ENCODE results near the gene ITGA6. TPM values are rescaled to one million over a fixed set of nuclear protein-coding genes. Genes with fewer than 3 reads are reported as not detected.
"Not testable (repeated sequence)": the region's sequence is repeated elsewhere in the genome, so short reads cannot be mapped to it uniquely, and the experiment has no call there.

The ITGA6 gene
- total RNA-seq, 4 donors from 2014 or later: 34.8 to 66.6 (median 52.7) TPM

- no peaks in the 10 kb centered on the region for H3K9me3 ChIP-seq
These were observed 88.9 kb downstream of the ITGA6 start for GRCh38 chr2:172516299-172516698.

GRCh38 chr2:172518995-172519394, 91.6 kb downstream of the ITGA6 start:
- H3K4me1 ChIP-seq: no peaks in the 10 kb centered on the region
- no peak overlapping the region for H3K27ac ChIP-seq
- no peaks in the 10 kb centered on the region for H3K27me3 ChIP-seq
- no peak for TF ChIP-seq CTCF (IDR thresholded peaks at IDR 0.05)
- no peak for TF ChIP-seq POLR2A (IDR thresholded peaks at IDR 0.05)
- H3K4me3 ChIP-seq (replicated peaks in 1 of 3): no peak overlapping the region
- intact Hi-C loops (cut with DNase I): no loop called here
- H3K9me3 ChIP-seq: no peaks in the 10 kb centered on the region
- no peaks in the 10 kb centered on the region for H3K36me3 ChIP-seq
- no peak for DNase-seq

More at GRCh38 chr2:172516299-172516698, 88.9 kb downstream of the ITGA6 start:
- intact Hi-C loops (cut with DNase I): no loop called here
- Histone ChIP-seq H3K36me3 (no peaks in the 10 kb centered on the region), H3K4me3 (replicated peaks in 1 of 3) (no peak overlapping the region), H3K4me1 (no peaks in the 10 kb centered on the region), H3K27ac (no peak overlapping the region), H3K27me3 (no peaks in the 10 kb centered on the region)
- TF ChIP-seq CTCF (IDR thresholded peaks at IDR 0.05) (no peak), POLR2A (IDR thresholded peaks at IDR 0.05) (no peak)
- DNase-seq: no peak
- 42 to 45% methylated on average over 1 of the region's 1 CpG for WGBS, 2 donors

DNA sequence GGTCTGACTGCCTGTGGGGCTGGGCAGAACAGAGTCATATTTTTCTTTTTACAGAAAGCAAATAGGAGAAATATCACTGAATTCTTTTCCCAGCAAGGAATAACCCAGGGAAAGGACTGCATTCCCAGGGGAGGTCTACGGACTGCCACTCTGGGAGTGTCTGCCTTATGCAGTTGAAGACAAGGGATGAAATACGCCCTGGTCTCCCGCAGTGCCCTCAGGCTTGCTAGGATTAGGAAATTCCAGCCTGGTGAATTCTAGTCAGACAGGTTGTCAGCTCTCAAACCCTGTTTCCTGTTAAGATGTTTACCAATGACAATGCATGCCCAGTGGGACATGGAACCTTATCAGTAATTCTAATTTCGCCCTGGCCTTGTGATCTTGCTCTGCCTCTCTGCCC, 98.2 kb downstream of the ITGA6 start:
- Histone ChIP-seq H3K27ac (no peak overlapping the region), H3K4me3 (replicated peaks in 1 of 3) (no peak overlapping the region), H3K27me3 (no peaks in the 10 kb centered on the region), H3K36me3 (no peaks in the 10 kb centered on the region), H3K9me3 (no peaks in the 10 kb centered on the region), H3K4me1 (no peaks in the 10 kb centered on the region)
- 89 to 98% methylated on average over 4 of the region's 4 CpGs for WGBS, 2 donors
- intact Hi-C loops (cut with DNase I): no loop called here
- DNase-seq: no peak
- TF ChIP-seq POLR2A (IDR thresholded peaks at IDR 0.05): no peak
- TF ChIP-seq CTCF (IDR thresholded peaks at IDR 0.05): no peak

DNA sequence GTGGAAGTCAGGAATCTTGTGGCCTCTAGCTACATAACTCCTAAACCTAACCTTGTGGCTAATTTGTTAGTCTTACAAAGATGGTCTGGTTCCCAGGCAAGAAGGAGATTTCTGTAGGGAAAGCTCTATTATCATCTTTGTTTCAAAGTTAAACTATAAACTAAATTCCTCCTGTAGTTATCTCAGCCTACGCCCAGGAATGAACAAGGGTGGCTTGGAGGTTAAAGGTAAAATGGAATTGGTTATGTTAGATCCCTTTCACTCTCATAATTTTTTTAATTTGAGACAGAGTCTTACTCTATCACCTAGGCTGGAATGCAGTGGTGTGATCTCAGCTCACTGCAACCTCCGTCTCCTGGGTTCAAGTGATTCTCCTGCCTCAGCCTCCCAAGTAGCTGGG, 103.9 kb downstream of the ITGA6 start:
- Histone ChIP-seq H3K27ac (no peak overlapping the region), H3K27me3 (no peaks in the 10 kb centered on the region), H3K9me3 (no peaks in the 10 kb centered on the region), H3K4me1 (no peaks in the 10 kb centered on the region), H3K4me3 (replicated peaks in 1 of 3) (no peak overlapping the region), H3K36me3 (no peaks in the 10 kb centered on the region)
- intact Hi-C loops (cut with DNase I): no loop called here
- TF ChIP-seq POLR2A (IDR thresholded peaks at IDR 0.05): no peak
- TF ChIP-seq CTCF (IDR thresholded peaks at IDR 0.05): no peak
- 91 to 93% methylated on average over 2 of the region's 2 CpGs for WGBS, 2 donors
- DNase-seq: no peak

DNA sequence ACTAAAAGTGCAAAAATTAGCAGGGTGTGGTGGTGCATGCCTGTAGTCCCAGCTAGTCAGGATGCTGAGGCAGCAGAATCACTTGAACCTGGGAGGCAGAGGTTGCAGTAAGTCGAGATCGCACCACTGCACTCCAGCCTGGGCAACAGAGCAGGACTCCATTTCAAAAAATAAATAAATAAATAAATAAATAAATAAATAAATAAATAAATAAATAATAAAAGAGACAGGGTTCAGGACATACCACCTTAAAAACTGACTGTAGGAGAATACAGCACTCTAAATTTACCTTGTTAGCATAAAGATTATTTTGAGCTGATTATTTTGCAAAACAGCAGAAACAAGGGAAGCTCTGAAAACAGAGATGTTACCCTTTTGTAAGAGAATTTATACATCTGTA, 105.1 kb downstream of the ITGA6 start:
- H3K36me3 ChIP-seq; H3K9me3 ChIP-seq; intact Hi-C loops (cut with DNase I); DNase-seq; H3K4me3 ChIP-seq (replicated peaks in 1 of 3); H3K27ac ChIP-seq; H3K27me3 ChIP-seq; H3K4me1 ChIP-seq: not testable (repeated sequence)
- WGBS, 2 donors: 100% methylated on average over 2 of the region's 2 CpGs

- H3K4me1 ChIP-seq: no peaks in the 10 kb centered on the region
- H3K27me3 ChIP-seq: no peaks in the 10 kb centered on the region
- 100% methylated on average over 1 of the region's 1 CpG for WGBS, 2 donors
- TF ChIP-seq CTCF (IDR thresholded peaks at IDR 0.05) (no peak), POLR2A (IDR thresholded peaks at IDR 0.05) (no peak)
- H3K4me3 ChIP-seq (replicated peaks in 1 of 3): no peak overlapping the region
- no peak for DNase-seq
- no peaks in the 10 kb centered on the region for H3K36me3 ChIP-seq
- no peaks in the 10 kb centered on the region for H3K9me3 ChIP-seq
- no peak overlapping the region for H3K27ac ChIP-seq
- intact Hi-C loops (cut with DNase I): no loop called here
These were observed 106.3 kb downstream of the ITGA6 start for GRCh38 chr2:172533687-172534086.

All from thyroid gland (tissue), 4 donors.